ENCODE data around the gene SDCCAG8. TPM values are rescaled to one million over a fixed set of nuclear protein-coding genes. Genes with fewer than 3 reads are reported as not detected.

SDCCAG8 gene
- total RNA-seq, 1 donor from 2014 or later = 21.4 TPM

DNA sequence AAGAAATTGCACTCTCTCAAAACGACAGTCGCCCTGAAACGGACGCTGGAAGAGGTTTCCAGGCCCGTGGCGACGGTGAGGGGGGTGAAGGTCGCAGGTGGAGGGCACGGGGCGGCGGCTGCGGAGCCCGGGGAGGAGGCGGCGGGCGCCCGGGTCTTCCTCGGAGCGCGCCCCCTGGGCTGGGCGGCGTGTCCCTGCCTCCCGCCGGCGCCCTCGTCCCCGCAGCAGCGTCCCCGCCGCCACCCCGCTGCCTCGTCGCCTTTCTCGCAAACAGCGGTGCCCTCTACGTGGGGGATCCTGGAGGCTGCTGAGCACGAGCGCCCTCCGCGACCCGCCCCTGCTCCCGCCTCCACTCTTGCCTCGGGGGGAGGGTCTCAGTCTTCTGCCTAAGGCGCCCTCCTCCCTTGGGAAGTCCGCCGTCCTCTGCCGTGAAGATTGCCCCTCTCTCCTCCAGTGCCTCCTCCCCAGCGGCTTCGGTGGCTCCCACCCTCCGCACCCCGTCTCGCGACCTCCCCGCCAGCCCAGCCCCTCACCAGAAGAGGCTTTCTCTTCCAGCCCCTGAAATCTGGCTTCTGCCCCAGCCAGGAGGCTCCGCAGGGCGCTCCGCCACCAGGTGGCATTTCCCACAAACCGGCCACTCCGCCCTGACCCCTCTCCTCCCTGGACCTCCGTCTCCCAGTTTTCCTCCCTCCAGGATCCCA, 227.4 kb downstream of the SDCCAG8 start:
- peak overlapping the region; percentile 61 for H3K4me3 ChIP-seq
- TF ChIP-seq, protein P1, sequence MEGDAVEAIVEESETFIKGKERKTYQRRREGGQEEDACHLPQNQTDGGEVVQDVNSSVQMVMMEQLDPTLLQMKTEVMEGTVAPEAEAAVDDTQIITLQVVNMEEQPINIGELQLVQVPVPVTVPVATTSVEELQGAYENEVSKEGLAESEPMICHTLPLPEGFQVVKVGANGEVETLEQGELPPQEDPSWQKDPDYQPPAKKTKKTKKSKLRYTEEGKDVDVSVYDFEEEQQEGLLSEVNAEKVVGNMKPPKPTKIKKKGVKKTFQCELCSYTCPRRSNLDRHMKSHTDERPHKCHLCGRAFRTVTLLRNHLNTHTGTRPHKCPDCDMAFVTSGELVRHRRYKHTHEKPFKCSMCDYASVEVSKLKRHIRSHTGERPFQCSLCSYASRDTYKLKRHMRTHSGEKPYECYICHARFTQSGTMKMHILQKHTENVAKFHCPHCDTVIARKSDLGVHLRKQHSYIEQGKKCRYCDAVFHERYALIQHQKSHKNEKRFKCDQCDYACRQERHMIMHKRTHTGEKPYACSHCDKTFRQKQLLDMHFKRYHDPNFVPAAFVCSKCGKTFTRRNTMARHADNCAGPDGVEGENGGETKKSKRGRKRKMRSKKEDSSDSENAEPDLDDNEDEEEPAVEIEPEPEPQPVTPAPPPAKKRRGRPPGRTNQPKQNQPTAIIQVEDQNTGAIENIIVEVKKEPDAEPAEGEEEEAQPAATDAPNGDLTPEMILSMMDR (IDR thresholded peaks at IDR 0.05; ENCODE audit: borderline replicate concordance) = peak; percentile 32
- intact Hi-C loops (cut with micrococcal nuclease) = no loop called here
- H3K9me3 ChIP-seq (replicated peaks) = no peaks in the 10 kb centered on the region
- H3K36me3 ChIP-seq = no peaks in the 10 kb centered on the region
- H3K27me3 ChIP-seq (ENCODE audit: low read depth) = no peaks in the 10 kb centered on the region
- DNase-seq = no peak
- H3K27ac ChIP-seq (replicated peaks) = no peak overlapping the region
- H3K4me1 ChIP-seq = peaks cover 19% of the 10 kb centered on the region

DNA sequence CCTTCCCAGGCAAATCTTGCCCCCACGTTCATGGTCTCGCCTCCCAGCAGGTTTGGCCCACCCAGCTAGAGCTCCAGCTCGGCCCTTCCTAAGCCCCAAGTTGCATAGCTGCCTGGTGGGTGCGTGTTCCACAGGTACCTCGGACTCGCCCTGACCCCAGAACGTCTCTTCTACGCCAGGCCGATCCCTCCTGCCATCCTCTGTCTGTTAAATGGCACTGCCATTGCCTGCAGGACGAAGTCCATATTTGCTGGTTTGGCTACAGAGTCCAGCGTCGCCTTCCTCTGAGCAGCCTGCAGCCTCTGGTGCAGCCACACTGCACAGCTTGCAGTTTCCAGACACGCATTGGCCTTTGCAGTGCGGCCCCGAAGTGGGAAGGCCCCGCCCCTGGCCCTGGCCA, 228.1 kb downstream of the SDCCAG8 start:
- Histone ChIP-seq H3K27ac (replicated peaks) (no peak overlapping the region), H3K36me3 (peaks cover 1% of the 10 kb centered on the region), H3K9me3 (replicated peaks) (no peaks in the 10 kb centered on the region), H3K4me1 (peaks cover 19% of the 10 kb centered on the region), H3K4me3 (no peak overlapping the region), H3K27me3 (ENCODE audit: low read depth) (no peaks in the 10 kb centered on the region)
- intact Hi-C loops (cut with micrococcal nuclease) = no loop called here
- TF ChIP-seq, protein P1 (IDR thresholded peaks at IDR 0.05; ENCODE audit: borderline replicate concordance) = no peak
- no peak for DNase-seq

DNA sequence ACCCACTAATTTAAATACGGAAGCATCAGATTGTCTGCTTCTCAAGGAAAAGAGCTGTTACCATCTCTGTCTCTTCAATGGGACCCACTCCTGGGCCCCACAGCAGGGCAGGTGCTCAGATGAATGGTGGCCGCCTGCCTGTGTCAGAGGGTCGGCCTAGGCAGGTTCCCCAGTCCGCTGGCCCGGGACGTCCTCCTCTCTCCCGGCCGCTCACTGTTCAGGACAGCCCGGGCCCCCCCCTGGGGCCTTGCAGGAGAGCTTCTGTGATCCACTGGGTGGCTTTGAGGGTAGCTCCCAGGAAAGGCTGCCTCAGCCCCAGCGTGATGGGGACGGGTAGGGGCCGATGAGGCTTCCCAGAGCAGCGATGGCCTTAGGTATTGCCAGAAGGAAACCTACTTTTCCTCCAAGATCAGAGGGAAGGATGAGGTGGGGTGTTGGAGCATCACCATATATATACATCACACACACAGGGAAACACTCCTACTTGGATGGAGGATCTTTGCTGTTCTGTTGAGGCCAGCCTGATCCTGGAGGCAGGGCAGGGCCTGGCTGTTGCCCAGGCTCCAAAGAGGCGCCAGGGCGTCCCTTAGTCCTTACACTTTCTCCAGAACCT, 231.3 kb downstream of the SDCCAG8 start:
- TF ChIP-seq, protein P1 (IDR thresholded peaks at IDR 0.05; ENCODE audit: borderline replicate concordance) = no peak
- H3K4me1 ChIP-seq = peaks cover 13% of the 10 kb centered on the region
- H3K36me3 ChIP-seq = peaks cover 14% of the 10 kb centered on the region
- no peaks in the 10 kb centered on the region for H3K27me3 ChIP-seq (ENCODE audit: low read depth)
- H3K4me3 ChIP-seq = no peak overlapping the region
- intact Hi-C loops (cut with micrococcal nuclease) = no loop called here
- H3K9me3 ChIP-seq (replicated peaks) = no peaks in the 10 kb centered on the region
- no peak overlapping the region for H3K27ac ChIP-seq (replicated peaks)
- DNase-seq = no peak

DNA sequence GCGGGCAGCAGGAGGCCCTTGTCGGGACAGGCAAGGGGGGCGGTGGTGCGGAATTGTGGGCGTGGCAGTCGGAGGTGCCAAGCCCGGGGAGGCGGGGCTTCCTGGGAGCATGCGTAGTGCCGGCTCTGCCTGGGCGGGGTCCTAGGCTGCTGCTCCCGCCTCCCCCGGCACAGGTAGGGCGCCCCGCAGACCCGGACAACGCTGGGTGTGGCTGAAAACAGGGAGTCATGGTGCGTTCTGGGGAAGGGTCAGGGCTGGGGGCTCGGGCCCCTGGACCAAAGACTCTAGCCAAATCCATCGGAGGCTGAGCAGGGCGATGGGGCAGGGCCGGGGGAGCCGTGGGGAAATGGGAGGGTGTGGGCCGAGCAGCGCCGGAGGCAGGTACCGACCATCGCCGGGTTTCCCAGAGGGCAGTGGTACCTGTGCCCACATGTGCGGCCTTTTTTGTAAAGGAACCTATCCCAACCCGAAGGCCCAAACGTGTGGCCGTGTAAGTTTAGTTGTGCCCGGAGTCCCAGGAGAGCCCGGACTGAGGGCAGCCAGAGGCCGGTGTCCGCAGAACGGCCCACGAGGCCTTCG, 231.9 kb downstream of the SDCCAG8 start:
- H3K27ac ChIP-seq (replicated peaks) = no peak overlapping the region
- no peaks in the 10 kb centered on the region for H3K9me3 ChIP-seq (replicated peaks)
- intact Hi-C loops (cut with micrococcal nuclease) = no loop called here
- H3K4me1 ChIP-seq = peaks cover 7% of the 10 kb centered on the region
- no peak for DNase-seq
- peaks cover 14% of the 10 kb centered on the region for H3K36me3 ChIP-seq
- no peak overlapping the region for H3K4me3 ChIP-seq
- TF ChIP-seq, protein P1 (IDR thresholded peaks at IDR 0.05; ENCODE audit: borderline replicate concordance) = no peak
- no peaks in the 10 kb centered on the region for H3K27me3 ChIP-seq (ENCODE audit: low read depth)

DNA sequence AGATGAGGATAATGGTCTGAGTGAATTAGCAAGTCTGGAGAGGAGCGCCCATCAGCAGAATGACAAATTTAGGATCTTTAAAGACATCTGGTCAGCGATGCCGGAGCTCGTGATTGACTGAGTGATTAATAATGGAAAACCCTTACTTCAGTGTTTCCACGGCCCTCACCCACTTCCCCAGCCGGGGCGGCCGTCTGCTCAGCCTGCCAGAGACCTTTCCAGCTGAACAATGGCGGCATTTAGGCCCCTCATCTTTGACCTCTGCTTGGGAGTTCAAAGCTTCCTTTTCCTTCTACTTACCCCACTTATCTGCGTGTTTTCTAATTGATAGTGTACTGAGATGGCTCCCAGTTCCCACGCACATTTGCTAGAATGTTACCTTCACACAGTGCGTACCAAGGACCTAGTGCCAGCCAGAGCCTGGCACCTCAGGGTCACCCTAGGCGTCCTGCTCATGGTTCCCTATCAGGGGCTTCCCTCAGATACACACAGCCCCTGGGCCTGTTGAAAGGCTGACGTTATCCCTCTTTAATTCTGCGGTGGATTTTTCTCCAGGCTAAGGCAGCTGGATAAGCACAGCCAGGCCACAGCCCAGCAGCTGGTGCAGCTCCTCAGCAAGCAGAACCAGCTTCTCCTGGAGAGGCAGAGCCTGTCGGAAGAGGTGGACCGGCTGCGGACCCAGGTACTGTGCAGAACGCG, 232.8 kb downstream of the SDCCAG8 start:
- Histone ChIP-seq H3K4me3 (no peak overlapping the region), H3K27ac (replicated peaks) (no peak overlapping the region), H3K36me3 (peaks cover 14% of the 10 kb centered on the region), H3K9me3 (replicated peaks) (no peaks in the 10 kb centered on the region), H3K27me3 (ENCODE audit: low read depth) (no peaks in the 10 kb centered on the region), H3K4me1 (peaks cover 6% of the 10 kb centered on the region)
- TF ChIP-seq, protein P1 (IDR thresholded peaks at IDR 0.05; ENCODE audit: borderline replicate concordance) = no peak
- no peak for DNase-seq
- intact Hi-C loops (cut with micrococcal nuclease) = no loop called here
